Measurements from ENCODE around the gene CRYAB.

The CRYAB gene, protein sequence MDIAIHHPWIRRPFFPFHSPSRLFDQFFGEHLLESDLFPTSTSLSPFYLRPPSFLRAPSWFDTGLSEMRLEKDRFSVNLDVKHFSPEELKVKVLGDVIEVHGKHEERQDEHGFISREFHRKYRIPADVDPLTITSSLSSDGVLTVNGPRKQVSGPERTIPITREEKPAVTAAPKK

DNA sequence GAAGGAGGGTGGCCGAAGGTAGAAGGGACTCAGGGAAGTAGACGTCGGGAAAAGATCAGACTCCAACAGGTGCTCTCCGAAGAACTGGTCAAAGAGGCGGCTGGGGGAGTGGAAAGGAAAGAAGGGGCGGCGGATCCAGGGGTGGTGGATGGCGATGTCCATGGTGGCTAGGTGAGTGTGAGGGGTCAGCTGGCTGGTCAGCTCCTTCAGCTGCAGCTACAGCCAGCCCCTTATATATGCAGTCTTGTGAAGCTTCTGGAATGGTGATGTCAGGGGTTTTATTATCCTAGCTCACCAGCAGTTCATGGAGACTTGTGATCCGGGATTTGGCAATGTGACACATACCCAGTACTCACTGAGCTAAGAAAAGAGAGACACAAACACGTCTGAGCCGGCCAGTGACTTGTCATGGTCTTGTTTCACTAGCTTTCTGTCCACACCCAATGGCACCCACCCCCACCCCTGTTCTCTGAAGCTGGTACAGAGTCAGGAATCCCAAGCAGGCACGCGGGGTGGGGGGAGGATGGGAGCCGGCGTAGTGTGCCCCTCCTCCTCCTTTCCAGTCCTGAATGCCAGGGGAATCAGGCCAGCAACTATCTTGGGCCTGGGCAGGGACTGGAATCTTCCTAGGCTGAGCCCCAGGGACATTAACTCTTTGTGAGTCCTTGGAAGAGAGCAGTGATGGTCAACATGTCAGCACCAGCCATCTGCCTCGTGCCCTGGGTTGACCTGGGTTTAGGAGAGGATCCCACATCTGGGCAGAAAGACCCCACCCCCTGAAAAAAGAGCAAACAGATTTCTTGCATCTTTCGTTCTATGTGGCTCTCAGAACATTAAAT, at the start of gene CRYAB:
TSS of gene CRYAB (minus strand) at position 208 of the 839 bp plus-strand sequence. CDS start at position 162, 46 bp downstream.
- DNase-seq: no peak

DNA sequence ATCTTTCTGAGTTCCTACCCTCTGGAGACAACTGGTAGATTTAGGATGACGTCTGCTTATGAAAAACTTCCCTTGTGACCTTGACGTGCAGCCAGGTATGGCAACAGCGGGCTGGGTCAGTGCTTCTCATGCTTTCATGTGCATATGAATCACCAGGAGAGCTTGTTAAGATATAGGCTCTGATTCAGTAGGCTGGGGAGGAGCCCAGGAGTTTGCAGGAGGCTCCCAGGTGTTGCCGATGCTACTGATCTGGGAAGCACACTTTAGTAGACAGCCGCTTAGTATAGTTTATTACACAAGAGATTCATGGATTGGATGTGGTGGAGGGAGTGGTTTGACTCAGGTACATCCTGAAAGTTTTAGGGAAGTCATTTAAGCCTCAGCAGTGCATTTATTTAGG, 49.3 kb upstream of the CRYAB start:
- no peak for DNase-seq

DNA sequence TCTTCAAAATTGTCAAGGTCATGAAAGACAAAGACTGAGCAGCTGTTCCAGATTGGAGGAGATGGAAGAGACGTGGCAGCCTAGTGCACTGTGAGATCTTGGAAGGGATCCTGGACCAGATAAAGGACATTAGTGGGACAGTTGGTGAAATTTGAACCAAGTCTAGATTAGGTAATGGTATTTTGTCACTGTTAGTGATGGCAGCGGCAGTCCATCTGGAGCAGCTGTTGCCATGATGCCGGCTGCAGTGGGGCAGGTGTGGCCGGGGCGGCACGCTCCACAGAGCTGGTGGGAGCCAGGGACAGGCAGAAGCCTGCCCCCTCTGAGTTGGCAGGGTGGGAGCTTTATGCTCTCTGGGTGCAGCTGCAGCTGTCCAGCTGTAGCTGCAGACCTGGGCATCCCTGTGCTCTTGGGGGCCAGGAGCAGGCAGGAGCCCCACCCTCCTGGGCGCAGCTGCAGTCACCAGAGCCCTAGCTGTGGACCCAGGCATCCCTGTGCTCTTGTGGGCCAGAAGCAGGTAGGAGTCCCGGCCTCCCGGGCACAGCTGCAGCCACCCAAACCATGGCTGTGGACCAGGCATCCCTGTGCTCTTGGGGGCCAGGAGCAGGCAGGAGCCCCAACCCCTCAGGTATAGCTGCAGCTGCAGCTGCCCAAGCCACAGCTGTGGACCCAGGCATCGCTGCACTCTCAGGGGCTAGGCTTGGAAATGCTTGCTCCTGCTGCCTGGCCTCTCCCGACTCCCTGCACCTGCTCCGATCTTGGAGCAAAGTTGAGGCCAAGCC, 46.3 kb upstream of the CRYAB start:
- peak; percentile 27 for DNase-seq

DNA sequence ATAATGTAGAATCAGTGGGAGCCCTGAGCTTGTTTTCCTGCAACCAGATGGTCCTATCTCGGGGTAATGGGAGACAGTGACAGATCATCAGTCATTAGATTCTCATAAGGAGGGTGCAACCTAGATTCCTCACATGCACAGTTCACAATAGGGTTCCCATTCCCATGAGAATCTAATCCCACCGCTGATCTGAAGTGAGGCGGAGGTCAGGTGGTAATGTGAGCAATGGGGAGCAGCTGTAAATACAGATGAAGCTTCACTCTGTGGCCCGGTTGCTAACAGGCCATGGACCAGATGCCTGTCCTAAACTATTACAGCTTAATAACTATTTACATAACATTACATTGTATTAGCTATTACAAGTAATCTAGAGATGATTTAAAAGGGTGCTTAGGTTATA, 42.6 kb upstream of the CRYAB start:
- DNase-seq: no peak

DNA sequence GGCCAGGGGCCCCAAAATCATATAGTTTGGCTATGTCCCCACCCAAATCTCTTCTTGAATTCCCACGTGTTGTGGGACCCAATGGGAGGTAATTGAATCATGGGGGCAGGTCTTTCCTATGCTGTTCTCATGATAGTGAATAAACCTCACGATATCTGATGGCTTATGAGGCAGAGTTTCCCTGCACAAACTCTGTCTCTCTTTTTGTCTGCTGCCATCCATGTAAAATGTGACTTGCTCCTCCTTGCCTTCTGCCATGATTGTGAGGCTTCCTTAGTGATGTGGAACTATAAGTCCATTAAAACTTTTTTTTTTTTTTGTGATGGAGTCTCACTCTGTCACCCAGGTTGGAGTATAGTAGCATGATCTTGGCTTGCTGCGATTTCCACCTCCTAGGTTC, 40.0 kb upstream of the CRYAB start:
- no peak for DNase-seq

DNA sequence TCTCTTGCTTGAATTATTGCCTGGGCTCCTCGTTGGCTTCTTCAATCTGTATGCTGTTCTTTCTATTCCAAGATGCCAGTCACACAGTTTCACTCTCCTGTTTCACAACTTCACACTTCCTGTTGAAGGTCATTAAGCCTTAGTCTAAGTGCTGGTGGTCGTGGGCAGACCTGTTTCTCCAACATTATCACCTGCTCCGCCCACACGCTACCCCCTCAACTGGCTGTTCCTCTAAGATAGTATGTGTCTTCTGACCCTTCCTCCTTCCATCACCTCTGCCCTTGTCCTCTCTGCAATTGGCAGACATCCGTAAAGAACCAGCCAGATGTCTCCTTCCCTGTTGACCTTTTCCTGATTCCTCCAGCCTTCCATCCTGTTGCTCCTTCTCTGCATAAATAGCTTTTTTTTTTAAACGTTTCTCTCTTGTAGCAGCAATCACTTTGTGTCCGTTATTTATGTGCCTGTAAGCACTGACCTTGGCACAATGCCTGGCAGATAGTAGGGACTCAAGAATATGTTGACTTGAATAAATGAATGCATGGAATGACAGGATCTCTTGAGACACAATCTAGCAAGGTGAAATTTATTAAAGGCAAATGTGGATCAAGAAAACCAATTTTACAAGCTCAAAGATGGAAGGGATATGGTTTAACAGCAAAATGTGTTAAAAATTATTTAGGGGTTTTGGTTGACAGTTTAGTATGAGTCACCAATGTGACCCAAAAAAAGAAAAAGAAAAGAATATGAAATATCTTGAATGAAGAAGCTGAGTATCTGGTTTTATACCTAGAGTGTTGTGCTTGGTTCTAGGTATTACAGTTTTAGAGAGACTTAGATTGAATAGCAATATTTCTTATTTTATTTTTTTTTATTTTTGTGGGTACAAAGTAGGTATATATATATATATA, 38.2 kb upstream of the CRYAB start:
- DNase-seq: no peak

DNA sequence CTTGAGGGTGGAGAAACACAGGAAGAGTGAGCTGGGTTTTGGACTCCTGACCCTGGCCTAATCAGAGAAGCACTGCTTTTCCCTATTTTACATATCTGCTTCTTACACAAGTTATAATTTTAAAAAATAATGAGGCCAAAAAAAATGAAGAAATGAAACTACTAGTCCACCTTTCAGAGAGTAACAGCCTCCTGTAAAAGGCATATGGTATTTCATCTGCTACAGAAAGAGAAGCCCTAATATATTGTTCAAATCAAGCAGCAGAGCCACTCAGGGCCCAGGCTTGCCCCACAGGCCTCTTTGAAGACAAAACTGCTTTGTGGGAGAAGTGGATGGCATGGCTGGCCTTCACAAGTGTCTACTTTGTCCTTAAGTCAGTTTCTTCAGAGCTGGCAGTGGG, 35.6 kb upstream of the CRYAB start:
- DNase-seq: no peak

DNA sequence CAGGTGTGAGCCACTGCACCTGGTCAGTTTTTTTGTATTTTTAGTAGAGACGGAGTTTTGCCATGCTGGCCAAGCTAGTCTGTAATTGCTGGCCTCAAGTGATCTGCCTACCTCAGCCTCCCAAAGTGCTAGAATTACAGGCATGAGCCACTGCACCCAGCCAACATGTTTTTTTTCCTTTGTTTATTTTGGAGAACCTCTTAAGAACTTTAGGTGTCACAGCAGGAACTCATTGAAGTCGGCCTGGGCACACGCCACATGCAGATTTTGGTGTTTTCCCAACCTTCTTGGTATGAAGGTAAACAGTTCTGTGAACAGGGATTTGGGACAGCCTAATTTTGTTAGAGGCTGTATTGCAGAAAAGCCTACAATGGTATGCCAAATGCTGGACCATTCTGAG, 34.9 kb upstream of the CRYAB start:
- no peak for DNase-seq

DNA sequence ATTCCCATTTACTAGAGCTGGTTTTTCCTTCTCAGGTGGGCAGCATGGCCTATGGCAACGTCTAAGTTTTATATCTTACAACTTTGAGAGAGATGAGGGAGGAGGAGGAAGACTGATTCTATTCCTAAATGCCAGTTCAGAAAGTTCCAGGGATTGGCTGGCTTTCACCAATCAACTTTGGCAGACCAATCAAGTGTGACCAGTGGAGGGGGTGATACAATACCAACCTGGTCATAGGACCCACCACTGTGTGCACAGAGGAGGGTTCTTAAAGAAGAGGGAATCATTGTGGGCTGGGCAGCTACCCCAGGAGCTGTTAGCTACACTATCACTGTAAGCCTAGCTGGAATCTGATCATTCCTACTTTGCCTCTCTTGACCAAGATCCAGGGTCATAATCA, 33.6 kb upstream of the CRYAB start:
- DNase-seq: no peak

DNA sequence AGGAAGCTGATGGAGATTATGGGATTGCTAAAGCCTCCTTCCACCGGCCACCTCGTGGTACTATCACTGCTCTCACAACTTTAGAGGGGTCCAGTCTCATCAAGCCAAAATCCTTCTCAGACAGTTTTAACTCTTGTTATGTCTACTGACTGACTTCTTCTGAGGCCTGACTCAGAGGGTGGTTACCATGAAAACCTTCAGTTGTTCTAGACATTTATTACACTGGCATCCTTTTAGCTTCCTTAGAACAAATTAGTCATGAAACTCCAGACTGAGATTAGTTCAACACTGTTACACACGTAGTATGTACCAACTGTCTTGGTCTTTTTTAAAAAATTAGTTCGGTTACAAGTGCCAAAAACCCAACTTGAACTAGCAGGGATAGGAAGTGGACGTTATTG, 33.1 kb upstream of the CRYAB start:
- no peak for DNase-seq

DNA sequence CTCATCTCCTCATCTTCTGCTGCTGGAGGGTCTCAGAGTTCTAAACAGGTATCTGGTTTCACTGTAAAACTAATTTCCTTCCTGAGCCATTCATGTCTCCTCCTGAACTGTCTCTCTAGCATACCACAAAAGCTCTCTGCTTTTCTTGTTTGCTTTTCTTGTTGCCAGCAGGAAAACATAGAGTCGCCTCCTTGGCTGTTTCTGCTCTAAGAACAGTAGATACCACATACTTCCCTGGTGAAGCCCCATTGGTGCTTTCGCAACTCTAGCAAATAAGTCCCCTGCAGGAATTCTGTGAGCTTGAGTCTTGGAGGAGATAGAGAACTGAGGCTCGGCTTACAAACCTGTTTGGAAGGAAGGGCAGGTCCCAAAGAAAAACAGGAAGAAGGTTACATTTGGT, 32.6 kb upstream of the CRYAB start:
- DNase-seq: no peak

DNA sequence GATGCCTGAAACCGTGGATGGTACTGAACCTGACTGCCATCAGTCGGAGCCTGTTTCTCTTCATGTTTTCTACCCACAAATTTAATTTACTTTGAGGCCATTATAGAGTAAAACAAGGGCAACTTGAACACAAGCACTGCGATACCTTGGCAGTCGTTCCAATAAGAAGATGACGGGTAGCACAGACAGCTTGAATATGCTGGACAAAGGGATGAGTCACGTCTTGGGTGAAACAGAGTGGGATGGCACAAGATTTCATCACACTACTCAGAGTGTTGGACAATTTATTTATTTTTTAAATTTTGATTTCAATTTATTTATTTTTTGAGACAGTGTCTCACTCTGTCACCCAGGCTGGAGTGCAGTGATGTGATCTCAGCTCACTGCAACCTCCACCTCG, 31.3 kb upstream of the CRYAB start:
- no peak for DNase-seq

DNA sequence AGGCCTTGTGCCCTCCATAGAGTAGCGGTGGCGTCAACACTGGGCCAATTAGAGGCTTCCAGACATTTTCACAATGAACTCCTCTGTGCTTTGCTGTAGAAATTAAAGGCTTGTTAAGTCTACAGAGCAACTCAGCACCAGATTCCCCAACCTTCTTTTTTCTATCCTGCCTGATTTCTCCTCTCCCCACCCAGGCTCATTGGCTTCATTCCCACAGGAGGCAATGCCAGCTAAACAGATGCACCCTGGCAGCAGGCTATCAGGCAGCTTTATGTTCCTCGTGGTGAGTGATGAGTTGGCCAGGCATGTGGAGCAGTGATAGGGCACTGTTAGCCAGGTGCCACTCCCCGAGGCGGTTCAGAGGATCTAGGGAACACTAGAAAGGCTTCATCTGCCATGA, 30.4 kb upstream of the CRYAB start:
- DNase-seq: no peak

DNA sequence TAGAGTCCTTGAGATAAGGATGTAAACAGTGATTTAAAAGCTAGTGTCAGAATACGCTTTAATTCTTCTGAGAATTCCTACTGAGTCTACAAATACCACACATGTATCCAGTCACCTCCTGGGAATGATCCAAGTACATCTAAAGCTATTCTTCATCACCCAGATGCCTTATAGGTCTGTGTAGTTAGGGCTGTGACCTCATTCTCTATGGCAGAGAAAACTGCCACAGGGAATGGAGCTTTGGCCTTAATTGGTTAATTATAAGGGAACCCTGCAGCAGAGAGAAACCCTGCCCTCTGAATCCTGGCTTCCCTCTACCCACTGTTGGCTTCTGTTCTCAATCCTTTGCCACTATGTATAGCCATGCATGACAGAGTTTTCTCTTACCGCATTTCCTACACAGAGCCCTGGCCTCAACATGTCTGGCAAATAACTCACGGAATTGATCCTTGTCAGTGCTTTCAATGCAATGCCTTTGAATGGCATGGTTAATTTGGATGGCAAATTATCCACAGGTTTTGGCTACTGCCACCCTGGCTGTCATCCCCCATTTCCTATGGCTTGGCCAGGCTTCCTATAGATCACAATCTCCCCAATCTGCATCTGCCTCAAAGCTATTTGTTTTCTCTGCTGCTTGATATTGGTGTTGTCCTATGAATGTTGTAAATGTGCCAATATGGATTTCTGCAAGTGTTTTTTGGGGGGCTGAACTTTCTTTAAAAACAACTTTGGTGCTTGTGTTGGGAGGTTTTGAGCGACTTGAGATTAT, 28.4 kb upstream of the CRYAB start:
- no peak for DNase-seq

DNA sequence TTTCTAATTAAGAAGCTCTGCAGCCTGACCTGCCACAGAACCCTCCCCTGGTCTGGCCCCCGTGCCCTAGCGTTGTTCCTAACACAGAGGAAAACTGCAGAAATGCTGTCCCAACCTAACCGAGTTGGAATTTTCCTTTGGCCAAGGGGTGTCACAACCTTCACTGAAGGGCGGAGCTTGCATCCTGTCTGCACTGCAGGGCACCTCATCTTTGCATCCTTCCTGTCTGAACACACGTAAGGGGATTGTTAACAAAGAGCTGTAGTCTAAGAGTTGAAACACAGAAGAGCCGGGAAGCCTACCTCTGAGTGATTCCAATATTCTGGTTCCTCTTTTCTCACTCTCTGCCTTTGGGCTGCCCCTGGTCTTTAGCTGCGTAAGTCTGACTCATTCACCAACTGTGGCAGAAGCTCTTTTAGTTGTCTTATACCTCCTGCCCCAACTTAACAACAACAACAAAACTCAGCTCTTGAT, 27.2 kb upstream of the CRYAB start:
- no peak for DNase-seq

DNA sequence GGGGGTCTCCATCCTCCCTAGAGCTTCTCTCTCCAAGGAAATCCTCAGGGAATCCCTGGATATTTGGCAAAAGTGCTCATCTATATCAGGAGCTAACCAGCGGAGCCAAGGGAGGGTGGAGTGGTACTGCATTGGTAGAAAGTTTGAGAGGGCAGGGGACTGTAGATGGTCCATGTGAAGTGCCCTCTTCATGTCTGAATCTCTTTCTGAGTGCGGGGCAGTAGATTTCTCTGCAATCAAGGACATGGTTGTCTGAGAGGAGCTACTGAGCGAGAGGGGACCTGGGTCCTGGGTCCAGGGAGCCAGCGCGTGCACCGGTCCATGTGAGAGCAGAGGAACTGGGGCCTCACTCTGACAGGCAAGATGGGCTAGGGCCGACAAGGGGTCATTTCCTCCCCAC, 26.3 kb upstream of the CRYAB start:
- DNase-seq: no peak

DNA sequence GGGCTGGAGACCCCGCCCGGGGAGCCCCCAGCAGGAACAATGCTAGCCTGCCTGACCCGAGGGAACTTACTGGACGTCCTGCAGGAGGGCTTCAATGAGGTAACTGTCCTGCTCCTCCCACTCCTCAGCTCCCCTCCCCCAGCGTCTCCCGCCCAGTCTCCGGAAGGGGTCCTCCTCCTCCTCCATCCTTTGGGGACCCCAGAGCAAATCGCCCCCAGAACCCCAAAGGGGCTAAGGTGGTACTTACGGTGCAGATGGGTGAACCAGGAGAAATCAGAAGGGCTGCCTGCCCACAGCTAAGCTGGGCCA, 25.8 kb upstream of the CRYAB start:
- DNase-seq: no peak

DNA sequence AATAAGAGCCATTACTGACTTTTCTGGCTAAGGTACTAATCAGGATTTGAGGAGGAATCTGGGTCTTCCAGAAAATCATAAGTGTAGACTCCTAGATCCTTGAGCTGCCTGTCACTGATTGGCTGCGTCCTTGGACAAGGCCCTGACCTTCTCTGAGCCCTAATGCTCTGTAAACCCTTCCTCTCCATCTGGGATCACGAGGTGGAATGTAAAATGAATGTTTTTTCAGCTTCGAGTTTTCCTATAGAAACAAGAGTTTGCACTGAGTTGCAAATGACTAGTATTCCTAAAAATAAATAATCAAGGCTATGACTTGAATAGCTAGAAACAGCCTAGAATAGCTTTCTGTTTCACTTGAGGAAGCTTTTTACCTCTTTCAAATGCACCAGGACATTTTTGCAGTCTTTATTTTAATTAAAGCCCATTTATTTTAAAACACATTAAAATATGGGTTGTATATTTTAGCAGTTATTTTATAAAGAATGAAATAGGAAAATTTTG, 24.5 kb upstream of the CRYAB start:
- no peak for DNase-seq

DNA sequence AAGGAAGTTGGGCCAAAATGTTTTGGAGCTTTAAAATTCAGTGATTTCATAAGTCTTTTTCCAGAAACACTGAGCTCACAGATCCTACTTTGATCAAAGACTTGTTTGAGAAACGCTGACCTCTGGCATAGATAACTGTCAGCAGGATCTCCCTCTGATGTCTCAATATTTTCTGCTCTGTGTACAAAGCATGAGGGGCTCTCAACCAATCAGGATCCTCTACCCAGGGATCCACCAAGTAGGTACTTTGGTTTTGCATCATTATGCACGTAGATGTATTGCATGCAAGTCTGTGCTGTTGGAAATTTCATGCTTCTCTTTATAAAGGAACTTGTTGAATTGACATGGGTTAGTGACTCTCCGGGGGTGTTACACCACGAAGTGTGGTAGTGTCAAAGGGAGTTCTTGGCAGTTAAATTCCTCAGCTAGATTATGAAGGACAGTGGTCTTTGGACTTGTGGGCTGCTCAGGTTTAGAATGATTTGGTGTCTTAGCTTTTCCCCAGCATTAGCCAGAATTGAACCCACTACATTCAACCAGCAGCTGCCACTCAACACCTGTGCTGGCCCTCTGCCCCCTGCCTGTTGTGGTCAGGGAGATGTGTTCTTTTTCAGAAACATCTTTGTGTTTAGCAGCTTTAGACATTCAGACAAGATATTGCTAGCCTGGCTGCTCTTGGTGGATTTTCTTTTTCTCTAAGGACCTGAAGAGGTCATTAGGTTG, 23.9 kb upstream of the CRYAB start:
- DNase-seq: no peak

DNA sequence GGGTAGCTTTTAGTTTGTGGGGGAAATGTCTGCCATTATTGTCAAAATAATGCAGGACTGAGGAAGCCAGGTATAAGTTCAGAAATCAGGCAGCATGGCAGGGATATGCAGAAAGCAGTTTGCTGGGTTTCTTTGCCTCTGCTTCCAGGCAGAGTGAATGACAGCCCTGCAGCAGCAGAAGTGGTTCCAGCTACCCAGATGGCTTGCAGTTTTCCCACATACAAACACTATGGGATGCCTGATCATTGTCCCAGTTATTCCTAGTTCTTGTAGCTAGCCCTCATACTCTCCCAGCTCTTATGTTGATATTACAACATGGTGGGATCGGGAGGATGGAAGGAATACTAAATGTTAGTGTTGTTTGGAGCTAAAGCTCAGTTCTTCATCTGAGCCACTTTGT, 22.7 kb upstream of the CRYAB start:
- no peak for DNase-seq

DNA sequence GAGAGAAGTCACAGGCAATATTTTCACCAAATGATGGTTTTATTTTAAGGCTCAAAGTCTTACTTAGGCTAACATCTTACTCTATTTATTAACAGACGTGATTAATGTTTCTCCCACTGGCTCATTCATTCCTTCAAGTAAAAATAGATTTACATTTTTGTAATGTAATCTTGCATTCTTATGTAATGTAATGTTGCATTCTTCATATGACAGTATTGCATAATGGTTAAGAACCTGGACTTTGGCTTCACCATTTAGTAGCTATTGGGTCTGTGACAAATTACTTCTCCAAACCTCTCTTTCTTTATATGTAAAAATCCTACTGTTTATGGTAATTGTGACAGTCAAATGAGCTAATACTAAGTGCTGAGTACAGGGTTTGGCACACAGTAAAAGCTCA, 22.3 kb upstream of the CRYAB start:
- no peak for DNase-seq

All from SHP77 treated with DMSO at 0.1 percent for 48 hours (cell line).